Skin of body (tissue), 2 donors: Measurements from ENCODE around the gene RPS19. TPM values are rescaled to one million over a fixed set of nuclear protein-coding genes. Genes with fewer than 3 reads are reported as not detected.
"Not testable (repeated sequence)": the region's sequence is repeated elsewhere in the genome, so short reads cannot be mapped to it uniquely, and the experiment has no call there.

Experiments used
- DNase-seq: peaks from one replicate; lab custom pipeline; 2025; lab: John Stamatoyannopoulos, UW
- total RNA-seq: library from RNA; depleted of rRNA; stranded (reverse); fragments of >200 nt; gene quantifications from one replicate; pipeline ENCODE4 v1.2.3, GENCODE V29; 2014

Gene RPS19
- total RNA-seq, 1 donor from 2014 or later, result 470 TPM

GRCh38 chr19:41860419-41861115 lies 512 bp downstream of the RPS19 start:
- no peak for DNase-seq

DNA sequence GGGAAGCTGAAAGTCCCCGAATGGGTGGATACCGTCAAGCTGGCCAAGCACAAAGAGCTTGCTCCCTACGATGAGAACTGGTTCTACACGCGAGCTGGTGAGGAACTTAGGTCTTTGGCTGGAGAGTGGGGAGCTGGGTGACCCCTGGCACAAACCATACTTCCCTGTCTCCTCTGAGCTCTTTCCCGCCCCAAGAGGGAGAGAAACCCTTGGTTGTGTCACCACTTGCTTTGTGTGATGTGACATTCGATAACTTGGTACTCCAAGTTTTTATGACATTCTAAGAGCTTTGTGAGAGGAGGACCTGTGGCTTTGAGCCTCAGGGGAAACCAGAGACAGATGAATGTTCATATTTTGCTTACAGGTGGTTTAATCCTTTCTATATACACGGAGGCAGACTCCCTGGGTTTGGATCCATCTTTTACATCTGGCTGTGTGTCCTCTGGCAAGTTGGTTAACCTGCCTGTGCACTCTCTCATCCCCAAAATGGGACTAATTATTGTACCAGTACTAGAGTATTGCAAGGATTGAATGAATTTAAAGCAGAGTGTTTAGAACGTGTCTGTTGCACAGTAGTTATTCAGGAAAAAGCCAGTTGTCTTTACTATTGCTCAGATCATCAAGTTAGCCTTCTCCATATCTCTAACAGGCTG lies 1.2 kb downstream of the RPS19 start:
- DNase-seq, result no peak

DNA sequence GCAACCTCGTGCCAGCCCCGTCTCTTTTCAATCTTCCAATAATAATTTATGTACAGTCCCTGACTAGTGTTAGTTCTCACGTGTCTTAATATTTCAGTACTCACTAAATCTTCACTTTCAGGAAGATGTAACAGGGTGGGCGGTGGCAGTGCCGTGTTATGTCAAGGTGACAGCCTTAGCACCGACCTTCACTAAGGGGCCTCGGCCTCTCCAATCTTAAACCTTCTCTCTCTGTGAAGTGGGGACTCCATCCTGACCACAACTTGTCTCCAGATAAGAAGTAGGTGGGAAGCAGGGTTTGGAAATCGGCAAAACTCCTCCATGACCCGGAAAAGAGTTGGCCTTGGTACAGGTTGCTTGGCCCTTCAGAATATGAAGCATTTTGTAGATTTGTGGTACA lies 1.8 kb downstream of the RPS19 start:
- DNase-seq, result no peak

DNA sequence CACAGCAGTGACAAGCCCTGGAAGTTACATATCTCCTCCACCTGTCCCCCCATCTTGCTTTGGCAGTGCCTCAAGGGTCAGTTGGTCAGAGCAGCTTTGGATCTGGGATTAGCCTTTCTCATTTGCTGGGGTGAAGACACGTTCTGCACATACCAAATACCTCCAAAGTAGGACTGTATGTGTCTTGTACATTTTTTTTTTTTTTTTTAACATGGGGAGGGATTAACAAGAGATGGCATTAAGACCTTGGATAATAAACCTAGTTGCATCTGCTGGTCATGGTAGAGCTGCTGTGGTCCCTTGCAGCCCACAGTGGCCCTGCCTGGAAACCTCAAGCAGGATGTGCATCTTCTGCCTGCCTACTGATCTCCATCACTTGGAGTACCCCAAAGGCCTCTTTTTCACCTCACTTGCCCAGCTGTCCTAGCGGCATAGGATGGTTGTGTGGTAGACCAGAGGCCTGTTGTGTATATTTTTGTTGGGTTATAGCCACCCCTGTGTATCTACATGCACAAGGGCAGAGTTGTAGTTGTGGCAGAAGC lies 2.5 kb downstream of the RPS19 start:
- DNase-seq, result no peak

GRCh38 chr19:41863209-41863931 lies 3.3 kb downstream of the RPS19 start:
- DNase-seq, result no peak

DNA sequence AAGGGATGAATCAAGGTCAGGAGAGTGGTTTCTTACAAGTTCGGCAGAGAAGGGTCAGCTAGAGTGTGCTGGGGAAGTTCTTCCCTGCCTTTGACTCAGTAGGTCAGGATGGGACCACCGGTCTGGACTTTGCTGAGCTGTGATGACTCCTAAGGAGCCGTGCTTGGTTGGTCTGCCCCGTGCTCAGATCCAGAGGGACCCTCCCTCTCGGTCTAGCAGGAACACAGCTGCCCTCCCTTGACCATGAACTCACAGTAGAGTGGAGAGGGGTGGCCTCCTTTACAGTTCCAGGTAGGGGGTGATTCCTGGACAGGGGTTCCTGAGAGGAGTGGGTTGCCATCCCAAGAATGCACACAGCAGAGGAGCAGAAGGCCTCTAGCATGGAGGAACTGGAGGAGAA lies 4.3 kb downstream of the RPS19 start:
- no peak for DNase-seq

GRCh38 chr19:41866284-41866683 lies 6.2 kb downstream of the RPS19 start:
- no peak for DNase-seq

DNA sequence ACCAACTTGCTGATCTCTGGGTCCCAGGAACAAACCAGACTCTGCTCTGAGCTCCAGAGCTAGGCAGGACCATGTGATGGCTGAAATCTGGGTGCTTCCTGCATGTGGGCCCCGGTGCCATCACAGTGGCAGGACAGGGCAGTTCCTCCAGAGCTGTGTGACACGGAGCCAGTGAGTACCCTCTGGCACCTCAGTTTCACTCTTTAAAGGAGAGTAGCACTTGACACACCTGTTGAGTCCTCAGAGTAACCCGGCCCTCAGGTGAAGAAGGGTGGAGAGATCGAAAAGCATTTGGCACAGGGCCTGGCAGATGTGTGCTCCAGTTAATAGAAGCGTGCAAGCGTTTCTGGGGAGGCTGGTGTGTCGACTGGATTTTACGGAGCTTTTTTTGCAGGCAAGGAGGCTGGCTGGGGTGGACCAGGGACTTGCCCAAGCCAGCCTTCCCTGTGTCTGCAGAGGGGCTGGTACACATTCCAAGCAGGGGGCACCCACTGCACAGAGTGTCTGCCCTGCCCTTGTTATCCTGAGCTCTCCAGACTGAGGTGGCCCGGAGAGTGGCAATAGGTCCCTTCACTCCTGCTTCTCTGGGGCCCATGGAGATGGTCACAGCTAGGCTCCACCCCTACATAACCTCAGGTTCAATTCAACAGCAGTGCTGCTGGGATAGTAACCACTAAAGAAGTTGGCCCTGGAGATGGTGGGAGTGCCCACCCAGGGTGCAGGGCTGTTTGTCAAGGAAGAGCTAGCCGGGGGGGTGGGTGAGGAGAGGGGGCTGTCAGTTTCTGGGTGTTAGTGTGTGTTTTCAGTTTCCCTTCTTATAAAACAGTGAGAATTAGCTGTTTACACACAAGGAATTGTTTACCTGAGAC lies 8.3 kb downstream of the RPS19 start:
- no peak for DNase-seq

DNA sequence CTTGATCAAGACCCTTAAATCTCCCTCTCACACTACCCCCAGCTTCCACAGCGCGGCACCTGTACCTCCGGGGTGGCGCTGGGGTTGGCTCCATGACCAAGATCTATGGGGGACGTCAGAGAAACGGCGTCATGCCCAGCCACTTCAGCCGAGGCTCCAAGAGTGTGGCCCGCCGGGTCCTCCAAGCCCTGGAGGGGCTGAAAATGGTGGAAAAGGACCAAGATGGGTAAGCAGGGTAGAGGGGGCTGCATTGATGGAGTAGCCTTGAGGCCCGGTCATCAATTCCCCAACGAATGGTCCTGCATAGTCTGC lies 8.9 kb downstream of the RPS19 start:
- DNase-seq, result no peak

GRCh38 chr19:41869374-41869955 lies 9.4 kb downstream of the RPS19 start:
- DNase-seq, result no peak

GRCh38 chr19:41870401-41870873 lies 10.4 kb downstream of the RPS19 start:
- no peak for DNase-seq

GRCh38 chr19:41871573-41872383 lies 11.7 kb downstream of the RPS19 start:
- DNase-seq, result no peak

- no peak for DNase-seq
Measured at GRCh38 chr19:41872384-41872774, 12.3 kb downstream of the RPS19 start.

DNA sequence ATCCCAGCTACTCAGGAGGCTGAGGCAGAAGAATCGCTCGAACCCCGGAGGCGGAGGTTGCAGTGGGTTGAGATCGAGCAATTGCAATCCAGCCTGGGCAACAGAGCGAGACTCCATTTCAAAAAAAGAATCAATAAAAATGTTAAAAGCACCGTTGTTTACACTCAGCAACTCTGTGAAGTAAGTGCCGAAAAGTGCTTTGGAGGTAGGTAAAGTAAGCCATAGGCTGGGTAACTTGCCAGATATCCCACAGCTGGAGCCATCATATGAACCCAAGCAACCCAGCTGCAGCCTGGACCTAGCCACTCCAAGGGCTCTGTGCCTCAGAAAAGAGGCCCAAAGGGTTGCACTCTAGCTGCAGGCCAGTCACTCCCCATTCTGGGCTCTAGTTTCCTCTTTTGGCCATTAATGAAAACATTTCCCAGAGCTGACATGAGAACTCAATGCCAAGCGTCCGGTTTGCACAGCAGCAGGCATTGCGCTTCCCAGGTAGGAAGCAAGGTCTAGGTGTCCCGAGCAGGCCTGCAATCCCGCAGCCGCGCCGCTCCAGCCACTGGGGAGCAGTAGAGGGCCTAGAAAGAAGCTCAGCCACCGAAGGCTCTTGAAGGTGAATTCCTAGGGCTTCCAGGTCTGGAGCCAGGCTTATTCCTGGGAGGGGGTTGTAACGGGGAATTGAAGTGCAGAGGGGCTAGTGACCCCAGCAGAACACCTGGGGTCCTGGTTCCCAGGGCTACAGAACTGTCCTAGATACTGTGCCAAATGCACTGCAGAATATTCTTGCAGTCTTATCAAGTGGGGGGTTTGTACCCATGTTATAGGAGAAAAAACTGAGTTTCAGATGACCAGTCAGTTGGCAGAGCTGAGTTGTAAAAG lies 13.0 kb downstream of the RPS19 start:
- DNase-seq, result no peak

- not testable (repeated sequence) for DNase-seq
Measured at GRCh38 chr19:41875973-41876372, 15.9 kb downstream of the RPS19 start.

DNA sequence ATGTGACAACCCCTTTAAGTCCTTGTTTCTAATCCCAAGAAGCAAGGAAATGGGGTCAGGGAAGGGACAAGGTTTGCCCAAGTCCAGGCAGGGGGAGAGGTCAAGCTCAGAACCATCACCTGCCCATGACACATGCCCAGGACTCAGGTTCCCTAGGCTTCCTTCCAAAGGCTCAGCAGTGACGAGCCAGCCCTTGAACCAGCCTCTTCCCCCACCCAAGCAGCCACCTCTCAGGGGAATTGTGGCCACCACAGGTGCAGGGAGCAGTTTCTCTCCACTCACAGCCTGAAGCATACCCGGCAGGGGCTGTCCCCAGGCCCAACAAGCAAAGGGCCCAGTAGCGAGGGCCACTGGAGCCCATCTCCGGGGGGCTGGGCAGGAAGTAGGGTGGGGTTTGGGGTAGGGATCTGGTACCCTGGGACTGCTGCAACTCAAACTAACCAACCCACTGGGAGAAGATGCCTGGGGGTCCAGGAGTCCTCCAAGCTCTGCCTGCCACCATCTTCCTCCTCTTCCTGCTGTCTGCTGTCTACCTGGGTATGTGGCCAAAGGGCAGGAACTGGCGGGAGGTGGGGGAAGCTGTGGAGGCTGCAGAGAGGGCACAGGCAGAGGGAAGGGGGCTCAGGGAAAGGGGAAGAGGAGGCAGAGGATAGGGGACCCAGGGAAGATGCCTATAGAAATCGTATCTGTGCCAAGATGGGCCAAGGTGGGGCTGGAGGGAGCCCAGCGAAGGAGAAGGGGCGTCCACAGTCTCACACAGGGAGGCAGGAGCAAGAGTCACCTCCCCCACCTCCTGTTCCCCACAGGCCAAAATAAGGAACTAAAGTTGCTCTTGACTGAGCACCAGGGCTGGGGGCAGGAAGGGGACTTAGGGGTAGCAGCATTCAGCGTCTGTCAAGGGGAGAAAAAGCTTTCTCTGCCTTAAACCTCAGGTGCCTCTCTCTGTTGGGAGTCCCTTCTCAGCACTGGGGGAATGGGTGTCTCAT lies 17.1 kb downstream of the RPS19 start, which contains the start of gene CD79A:
CD79A (plus strand) TSS at position 433 of the 986 bp plus-strand sequence; CDS start at position 459, 26 bp downstream.
- DNase-seq, result no peak
